Measurements from ENCODE around the gene BLOC1S1.

DNA sequence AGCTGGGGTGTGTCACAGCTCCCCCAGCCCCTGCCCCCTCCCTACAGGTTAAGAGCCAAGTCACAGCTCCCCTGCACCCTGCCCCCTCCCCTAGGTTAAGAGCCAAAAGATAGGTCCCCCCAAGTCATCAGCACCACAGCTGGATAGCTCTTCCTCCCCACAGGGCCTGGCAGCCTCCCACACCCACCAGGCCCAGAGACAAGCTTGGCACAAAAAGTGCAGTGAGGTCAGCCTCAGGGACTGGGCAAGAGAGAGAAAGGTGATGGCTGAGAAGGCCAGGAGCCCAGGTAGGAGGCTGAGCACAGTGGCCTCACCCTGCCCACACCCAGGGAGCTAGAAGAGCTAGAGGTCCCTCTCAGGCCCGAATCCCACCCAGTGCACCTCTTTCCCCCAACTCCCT is 16.9 kb upstream of the BLOC1S1 start:
- TF ChIP-seq, protein P1, sequence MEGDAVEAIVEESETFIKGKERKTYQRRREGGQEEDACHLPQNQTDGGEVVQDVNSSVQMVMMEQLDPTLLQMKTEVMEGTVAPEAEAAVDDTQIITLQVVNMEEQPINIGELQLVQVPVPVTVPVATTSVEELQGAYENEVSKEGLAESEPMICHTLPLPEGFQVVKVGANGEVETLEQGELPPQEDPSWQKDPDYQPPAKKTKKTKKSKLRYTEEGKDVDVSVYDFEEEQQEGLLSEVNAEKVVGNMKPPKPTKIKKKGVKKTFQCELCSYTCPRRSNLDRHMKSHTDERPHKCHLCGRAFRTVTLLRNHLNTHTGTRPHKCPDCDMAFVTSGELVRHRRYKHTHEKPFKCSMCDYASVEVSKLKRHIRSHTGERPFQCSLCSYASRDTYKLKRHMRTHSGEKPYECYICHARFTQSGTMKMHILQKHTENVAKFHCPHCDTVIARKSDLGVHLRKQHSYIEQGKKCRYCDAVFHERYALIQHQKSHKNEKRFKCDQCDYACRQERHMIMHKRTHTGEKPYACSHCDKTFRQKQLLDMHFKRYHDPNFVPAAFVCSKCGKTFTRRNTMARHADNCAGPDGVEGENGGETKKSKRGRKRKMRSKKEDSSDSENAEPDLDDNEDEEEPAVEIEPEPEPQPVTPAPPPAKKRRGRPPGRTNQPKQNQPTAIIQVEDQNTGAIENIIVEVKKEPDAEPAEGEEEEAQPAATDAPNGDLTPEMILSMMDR (IDR thresholded peaks at IDR 0.05): no peak
- TF ChIP-seq ZFX (IDR thresholded peaks at IDR 0.05; ENCODE audit: borderline replicate concordance): no peak
